ENCODE measurements around the gene SSX2IP.

The SSX2IP gene

GRCh38 chr1:84711869-84712268, 21.6 kb upstream of the SSX2IP start:
- H3K36me3 ChIP-seq (ENCODE audit: control insufficient read depth in 2 of 2, insufficient read depth in 1 of 2, low read length in 2 of 2) = no peaks in the 10 kb centered on the region
- no peak overlapping the region for H3K4me3 ChIP-seq (ENCODE audit: low read depth, low read length)
- no peaks in the 10 kb centered on the region for H3K9me3 ChIP-seq (ENCODE audit: control insufficient read depth, insufficient read depth, low read depth, low read length)
- H3K27ac ChIP-seq (ENCODE audit: extremely low read depth, low read depth, low read length) = no peak overlapping the region
- H3K4me1 ChIP-seq (ENCODE audit: control insufficient read depth, insufficient read depth, low read length) = no peaks in the 10 kb centered on the region
- ChIA-PET CTCF (interaction anchor here (1.2 kb wide), 1 partner anchor 11 kb away, joined by 4 read pairs; no protein-coding TSS in a partner anchor), POLR2A (no interaction called here)
- TF ChIP-seq, protein P1, sequence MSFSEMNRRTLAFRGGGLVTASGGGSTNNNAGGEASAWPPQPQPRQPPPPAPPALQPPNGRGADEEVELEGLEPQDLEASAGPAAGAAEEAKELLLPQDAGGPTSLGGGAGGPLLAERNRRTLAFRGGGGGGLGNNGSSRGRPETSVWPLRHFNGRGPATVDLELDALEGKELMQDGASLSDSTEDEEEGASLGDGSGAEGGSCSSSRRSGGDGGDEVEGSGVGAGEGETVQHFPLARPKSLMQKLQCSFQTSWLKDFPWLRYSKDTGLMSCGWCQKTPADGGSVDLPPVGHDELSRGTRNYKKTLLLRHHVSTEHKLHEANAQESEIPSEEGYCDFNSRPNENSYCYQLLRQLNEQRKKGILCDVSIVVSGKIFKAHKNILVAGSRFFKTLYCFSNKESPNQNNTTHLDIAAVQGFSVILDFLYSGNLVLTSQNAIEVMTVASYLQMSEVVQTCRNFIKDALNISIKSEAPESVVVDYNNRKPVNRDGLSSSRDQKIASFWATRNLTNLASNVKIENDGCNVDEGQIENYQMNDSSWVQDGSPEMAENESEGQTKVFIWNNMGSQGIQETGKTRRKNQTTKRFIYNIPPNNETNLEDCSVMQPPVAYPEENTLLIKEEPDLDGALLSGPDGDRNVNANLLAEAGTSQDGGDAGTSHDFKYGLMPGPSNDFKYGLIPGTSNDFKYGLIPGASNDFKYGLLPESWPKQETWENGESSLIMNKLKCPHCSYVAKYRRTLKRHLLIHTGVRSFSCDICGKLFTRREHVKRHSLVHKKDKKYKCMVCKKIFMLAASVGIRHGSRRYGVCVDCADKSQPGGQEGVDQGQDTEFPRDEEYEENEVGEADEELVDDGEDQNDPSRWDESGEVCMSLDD (tag by site-specific recombination; IDR thresholded peaks at IDR 0.05) = no peak
- no peak for TF ChIP-seq ZNF677 (tag by site-specific recombination; IDR thresholded peaks at IDR 0.05)
- no peak for TF ChIP-seq ZNF10 (tag by site-specific recombination; IDR thresholded peaks at IDR 0.05)
- TF ChIP-seq ZNF600 (tag by site-specific recombination; IDR thresholded peaks at IDR 0.05) = no peak
- TF ChIP-seq, protein P2, sequence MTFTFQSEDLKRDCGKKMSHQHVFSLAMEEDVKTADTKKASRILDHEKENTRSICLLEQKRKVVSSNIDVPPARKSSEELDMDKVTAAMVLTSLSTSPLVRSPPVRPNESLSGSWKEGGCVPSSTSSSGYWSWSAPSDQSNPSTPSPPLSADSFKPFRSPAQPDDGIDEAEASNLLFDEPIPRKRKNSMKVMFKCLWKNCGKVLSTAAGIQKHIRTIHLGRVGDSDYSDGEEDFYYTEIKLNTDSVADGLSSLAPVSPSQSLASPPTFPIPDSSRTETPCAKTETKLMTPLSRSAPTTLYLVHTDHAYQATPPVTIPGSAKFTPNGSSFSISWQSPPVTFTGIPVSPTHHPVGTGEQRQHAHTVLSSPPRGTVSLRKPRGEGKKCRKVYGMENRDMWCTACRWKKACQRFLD (tag by site-specific recombination; IDR thresholded peaks at IDR 0.05) = no peak
- TF ChIP-seq ZNF416 (tag by site-specific recombination; IDR thresholded peaks at IDR 0.05) = no peak
- TF ChIP-seq ZNF37A (tag by site-specific recombination; IDR thresholded peaks at IDR 0.05) = no peak
- TF ChIP-seq ZNF157 (tag by site-specific recombination; IDR thresholded peaks at IDR 0.05) = no peak
- TF ChIP-seq GLI4 (tag by site-specific recombination; IDR thresholded peaks at IDR 0.05) = no peak
- TF ChIP-seq ZNF175 (tag by site-specific recombination; IDR thresholded peaks at IDR 0.05) = no peak
- no peak for TF ChIP-seq HOXA7 (CRISPR knock-in tag; IDR thresholded peaks at IDR 0.05; ENCODE audit: borderline replicate concordance)
- TF ChIP-seq ZNF510 (tag by site-specific recombination; IDR thresholded peaks at IDR 0.05; ENCODE audit: insufficient replicate concordance) = no peak
- TF ChIP-seq ZNF664 (tag by site-specific recombination; IDR thresholded peaks at IDR 0.05) = no peak
- TF ChIP-seq ZSCAN16 (tag by site-specific recombination; IDR thresholded peaks at IDR 0.05) = no peak
- no peak for TF ChIP-seq ZNF623 (tag by site-specific recombination; IDR thresholded peaks at IDR 0.05)
- TF ChIP-seq MZF1 (tag by site-specific recombination; IDR thresholded peaks at IDR 0.05; ENCODE audit: borderline replicate concordance) = no peak
- TF ChIP-seq, protein P3, sequence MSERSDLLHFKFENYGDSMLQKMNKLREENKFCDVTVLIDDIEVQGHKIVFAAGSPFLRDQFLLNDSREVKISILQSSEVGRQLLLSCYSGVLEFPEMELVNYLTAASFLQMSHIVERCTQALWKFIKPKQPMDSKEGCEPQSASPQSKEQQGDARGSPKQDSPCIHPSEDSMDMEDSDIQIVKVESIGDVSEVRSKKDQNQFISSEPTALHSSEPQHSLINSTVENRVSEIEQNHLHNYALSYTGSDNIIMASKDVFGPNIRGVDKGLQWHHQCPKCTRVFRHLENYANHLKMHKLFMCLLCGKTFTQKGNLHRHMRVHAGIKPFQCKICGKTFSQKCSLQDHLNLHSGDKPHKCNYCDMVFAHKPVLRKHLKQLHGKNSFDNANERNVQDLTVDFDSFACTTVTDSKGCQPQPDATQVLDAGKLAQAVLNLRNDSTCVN (tag by site-specific recombination; optimal IDR thresholded peaks at IDR 0.05) = no peak

- POLR2A ChIA-PET = no interaction called here
- no peak overlapping the region for H3K27ac ChIP-seq (ENCODE audit: extremely low read depth, low read depth, low read length)
- TF ChIP-seq ZNF785 (tag by site-specific recombination; IDR thresholded peaks at IDR 0.05) (no peak), ZNF354C (tag by site-specific recombination; IDR thresholded peaks at IDR 0.05; ENCODE audit: borderline replicate concordance, low read depth) (no peak), KLF10 (tag by site-specific recombination; IDR thresholded peaks at IDR 0.05) (no peak), ZNF558 (tag by site-specific recombination; IDR thresholded peaks at IDR 0.05) (no peak), OSR2 (tag by site-specific recombination; IDR thresholded peaks at IDR 0.05) (no peak), KLF1 (tag by site-specific recombination; IDR thresholded peaks at IDR 0.05) (no peak), YY2 (tag by site-specific recombination; IDR thresholded peaks at IDR 0.05) (no peak), ZNF37A (tag by site-specific recombination; IDR thresholded peaks at IDR 0.05) (no peak), ELK4 (IDR thresholded peaks at IDR 0.05; ENCODE audit: borderline replicate concordance, low read depth, low read length) (no peak)
- TF ChIP-seq, protein P4, sequence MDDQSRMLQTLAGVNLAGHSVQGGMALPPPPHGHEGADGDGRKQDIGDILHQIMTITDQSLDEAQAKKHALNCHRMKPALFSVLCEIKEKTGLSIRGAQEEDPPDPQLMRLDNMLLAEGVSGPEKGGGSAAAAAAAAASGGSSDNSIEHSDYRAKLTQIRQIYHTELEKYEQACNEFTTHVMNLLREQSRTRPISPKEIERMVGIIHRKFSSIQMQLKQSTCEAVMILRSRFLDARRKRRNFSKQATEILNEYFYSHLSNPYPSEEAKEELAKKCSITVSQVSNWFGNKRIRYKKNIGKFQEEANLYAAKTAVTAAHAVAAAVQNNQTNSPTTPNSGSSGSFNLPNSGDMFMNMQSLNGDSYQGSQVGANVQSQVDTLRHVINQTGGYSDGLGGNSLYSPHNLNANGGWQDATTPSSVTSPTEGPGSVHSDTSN (CRISPR knock-in tag; IDR thresholded peaks at IDR 0.05) = no peak
Observed at GRCh38 chr1:84711121-84711520, 20.9 kb upstream of the SSX2IP start.

More at GRCh38 chr1:84711121-84711520, 20.9 kb upstream of the SSX2IP start:
- no peaks in the 10 kb centered on the region for H3K9me3 ChIP-seq (ENCODE audit: control insufficient read depth, insufficient read depth, low read depth, low read length)
- CTCF ChIA-PET = interaction anchor here (1.2 kb wide), 1 partner anchor 12 kb away, joined by 4 read pairs; no protein-coding TSS in a partner anchor
- no peaks in the 10 kb centered on the region for H3K36me3 ChIP-seq (ENCODE audit: control insufficient read depth in 2 of 2, insufficient read depth in 1 of 2, low read length in 2 of 2)
- H3K4me1 ChIP-seq (ENCODE audit: control insufficient read depth, insufficient read depth, low read length) = no peaks in the 10 kb centered on the region
- no peak overlapping the region for H3K4me3 ChIP-seq (ENCODE audit: low read depth, low read length)
